Hematopoietic multipotent progenitor cell treated with erythropoietin and hydrocortisone succinate and interleukin-3 and kit ligand, for 15 days (in vitro differentiated cells): ENCODE results near the gene GAL3ST1.
"Not testable (repeated sequence)": the region's sequence is repeated elsewhere in the genome, so short reads cannot be mapped to it uniquely, and the experiment has no call there.

Experiments used
- DNase-seq: peaks from one replicate; pipeline ENCODE4 v3.0.0-alpha.2; 2015; ENCODE audit warnings: low spot score

The GAL3ST1 gene, protein sequence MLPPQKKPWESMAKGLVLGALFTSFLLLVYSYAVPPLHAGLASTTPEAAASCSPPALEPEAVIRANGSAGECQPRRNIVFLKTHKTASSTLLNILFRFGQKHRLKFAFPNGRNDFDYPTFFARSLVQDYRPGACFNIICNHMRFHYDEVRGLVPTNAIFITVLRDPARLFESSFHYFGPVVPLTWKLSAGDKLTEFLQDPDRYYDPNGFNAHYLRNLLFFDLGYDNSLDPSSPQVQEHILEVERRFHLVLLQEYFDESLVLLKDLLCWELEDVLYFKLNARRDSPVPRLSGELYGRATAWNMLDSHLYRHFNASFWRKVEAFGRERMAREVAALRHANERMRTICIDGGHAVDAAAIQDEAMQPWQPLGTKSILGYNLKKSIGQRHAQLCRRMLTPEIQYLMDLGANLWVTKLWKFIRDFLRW

DNA sequence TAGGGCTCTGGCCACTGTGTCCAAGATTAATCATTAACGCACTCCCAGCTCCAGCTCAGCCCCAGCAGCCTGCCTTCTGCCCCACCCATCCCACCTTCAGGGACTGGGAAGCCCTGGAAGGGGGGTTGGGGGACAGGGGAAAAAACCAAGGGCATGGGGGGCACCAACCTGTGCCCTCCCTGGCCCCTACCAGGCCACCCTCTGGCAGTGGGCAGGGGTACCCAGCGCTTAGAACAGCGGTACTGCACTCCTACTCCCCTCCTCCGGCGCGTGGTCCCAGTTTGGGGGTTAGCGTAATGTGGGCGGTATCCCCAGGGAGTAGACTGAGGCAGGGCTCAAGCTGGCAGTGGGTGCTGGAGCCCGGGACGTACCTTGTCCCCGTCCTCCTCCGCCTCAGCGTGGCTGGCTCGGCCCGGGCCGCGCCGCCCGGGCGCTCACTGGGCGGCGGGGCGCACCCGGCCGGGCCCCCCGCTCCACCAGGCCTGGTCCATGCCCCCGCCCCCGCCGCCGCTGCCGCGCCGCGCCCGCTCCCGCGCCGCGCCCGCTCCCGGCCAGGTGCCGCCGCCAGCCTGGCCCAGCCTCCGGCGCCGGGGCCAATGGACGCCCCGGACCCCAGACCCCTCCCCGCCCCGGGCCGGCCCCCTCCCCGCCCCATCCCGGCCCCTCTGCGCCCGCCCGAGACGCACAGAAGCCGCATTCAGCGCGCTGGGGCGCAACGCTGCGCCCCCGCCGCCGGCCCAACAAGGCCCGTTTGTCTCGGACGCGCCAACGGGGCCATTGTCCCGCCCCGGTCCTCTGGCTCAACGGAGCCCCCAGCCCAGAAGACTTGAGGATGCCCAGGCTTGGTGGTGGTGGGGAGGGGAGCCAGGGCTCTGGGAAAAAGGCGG is at the start of gene GAL3ST1:
Gene GAL3ST1 (minus strand): TSS at position 571 of the 887 bp plus-strand sequence. CDS start 17,273 bp downstream, outside the sequence.
- no peak for DNase-seq

DNA sequence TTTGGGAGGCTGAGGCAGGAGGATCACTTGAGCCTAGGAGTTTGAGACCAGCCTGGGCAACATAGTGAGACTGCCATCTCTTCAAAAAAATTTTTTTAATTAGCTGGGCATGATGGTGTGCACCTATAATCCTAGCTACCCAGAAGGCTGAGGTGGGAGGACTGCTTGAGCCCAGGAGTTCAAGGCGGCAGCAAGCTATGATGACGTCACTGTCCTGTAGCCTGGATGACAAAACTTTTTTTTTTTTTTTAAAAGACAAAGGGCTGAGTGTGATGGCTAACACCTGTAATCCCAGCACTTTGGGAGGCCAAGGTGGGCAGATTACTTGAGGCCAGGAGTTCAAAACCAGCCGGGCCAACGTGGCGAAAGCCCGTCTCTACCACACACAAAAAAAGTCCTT is 45.4 kb upstream of the GAL3ST1 start:
- not testable (repeated sequence) for DNase-seq

DNA sequence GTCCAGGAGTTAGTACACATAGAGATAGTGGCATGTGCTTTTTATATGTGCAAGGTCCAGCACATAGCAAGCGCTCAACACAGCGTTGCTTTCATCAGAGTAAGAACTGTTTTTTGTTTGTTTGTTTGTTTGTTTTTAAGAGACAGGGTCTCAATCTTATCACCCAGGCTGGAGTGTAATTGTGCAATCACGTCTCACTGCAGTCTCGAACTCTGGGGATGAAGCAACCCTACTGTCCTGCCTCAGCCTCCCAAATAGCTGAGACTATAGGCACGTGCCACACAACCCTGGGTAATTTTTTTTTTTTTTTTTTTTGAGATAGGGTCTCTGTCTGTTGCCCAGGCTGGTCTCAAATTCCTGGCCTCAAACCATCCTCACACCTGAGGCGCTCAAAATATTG is 43.4 kb upstream of the GAL3ST1 start:
- DNase-seq = no peak

DNA sequence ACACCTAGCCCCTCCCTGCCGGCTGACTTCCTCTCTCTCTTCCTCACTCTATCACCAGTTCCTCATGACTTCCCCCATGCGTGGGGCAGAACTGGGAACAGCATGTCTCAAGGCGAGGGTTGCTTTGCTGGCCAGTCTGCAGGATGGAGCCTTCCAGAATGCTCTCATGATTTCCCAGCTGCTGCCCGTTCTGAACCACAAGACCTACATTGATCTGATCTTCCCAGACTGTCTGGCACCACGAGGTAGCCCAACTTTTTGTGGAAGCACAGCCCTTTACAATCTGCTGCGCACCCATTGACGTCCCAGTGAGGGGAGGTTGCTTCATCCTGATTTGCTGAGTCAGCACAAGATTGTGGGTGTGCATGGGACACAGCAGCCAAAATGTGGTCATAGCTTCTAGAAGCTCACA is 41.1 kb upstream of the GAL3ST1 start:
- DNase-seq = no peak

- no peak for DNase-seq
These were observed 40.4 kb upstream of the GAL3ST1 start for GRCh38 chr22:30614879-30615278.

DNA sequence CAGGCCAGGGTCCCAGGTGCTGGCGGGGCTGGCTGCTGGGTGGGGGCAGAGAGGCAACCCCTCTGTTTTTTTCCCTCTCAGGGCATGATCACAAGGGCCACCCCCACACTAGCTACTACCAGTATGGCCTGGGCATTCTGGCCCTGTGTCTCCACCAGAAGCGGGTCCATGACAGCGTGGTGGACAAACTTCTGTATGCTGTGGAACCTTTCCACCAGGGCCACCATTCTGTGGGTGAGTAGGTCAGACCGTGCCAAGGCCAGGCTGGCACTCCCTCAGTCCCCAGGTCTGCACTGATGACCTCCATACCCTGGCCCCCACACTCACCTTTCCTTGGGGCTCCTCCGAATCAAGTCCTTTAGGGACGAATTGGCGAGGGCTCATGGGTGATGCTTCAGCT is 39.8 kb upstream of the GAL3ST1 start:
- no peak for DNase-seq

DNA sequence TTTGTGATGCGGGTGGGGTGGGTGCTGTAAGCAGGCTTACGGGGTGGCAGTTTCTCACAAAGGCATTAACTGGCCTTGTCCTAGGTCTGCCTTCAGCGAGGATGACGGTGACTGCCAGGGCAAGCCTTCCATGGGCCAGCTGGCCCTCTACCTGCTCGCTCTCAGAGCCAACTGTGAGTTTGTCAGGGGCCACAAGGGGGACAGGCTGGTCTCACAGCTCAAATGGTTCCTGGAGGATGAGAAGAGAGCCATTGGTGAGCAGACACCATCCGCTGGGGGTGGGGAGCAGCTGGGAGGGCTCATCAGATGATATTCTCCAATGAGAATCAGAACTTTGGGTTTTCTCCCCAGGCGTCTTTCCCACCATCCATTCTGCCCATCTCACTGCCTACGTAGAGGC is 38.3 kb upstream of the GAL3ST1 start:
- no peak for DNase-seq

DNA sequence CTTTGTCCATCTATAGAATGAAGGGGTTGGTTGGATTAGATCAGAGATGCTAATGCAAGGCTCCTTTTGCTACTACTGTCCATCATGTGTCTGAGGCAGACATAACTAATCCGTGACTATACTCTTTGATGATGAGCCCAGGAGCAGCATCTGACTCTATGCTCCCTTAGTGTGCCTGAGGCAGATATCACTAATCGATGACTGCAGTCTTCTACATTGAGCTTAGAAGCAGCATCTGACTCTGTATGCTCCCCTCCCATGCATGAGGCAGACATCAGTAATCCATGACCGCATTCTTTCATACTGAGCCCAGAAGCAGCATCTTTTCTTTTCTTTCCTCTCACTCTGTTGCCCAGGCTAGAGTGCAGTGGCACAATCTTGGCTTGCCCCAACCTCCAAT is 36.7 kb upstream of the GAL3ST1 start:
- no peak for DNase-seq

GRCh38 chr22:30610299-30610698 is 35.8 kb upstream of the GAL3ST1 start:
- DNase-seq = peak; percentile 45

DNA sequence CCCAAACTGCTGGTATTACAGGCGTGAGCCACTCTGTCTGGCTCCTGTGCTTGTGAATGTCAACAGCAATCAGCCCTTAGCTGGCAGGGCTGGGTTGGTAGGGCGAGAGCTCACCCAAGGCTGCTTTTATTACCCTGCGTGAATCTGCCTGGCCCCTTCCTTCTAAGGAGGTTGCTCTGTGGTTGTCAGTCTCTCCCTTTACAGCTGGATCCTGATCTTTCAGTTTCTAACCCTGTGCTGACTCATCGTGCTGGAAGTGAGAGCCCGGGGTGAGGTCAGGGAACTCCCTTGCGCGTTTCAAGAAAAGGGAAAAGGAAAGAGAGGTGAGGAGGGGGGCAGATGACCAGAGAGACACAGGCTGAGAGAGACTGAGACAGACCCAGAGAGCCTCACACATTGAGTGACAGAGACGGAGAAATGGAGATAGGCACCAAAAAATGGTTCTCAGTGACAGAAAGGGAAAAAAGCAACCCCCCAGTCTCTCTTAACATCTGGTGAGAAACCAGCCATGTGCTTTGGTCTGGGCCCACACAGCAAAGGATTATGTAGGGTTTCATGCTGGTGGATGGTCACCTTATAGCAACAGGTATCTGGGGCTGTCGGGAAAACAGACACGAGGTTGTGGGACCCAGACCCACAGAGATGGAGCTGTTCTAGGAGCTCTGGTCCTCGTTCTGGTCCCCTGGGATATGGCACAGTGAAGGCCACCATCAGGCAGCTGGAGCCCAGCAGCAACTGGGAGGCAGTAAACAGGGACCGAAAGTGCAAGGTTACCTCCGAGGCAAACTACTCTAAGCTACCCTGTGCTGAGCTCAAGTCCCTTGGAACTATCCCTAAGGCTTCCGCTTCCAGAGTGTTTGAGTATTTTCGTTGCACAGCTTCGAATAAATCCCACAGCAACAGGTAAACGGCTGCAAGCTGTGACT is 35.1 kb upstream of the GAL3ST1 start:
- peak; percentile 68 for DNase-seq

DNA sequence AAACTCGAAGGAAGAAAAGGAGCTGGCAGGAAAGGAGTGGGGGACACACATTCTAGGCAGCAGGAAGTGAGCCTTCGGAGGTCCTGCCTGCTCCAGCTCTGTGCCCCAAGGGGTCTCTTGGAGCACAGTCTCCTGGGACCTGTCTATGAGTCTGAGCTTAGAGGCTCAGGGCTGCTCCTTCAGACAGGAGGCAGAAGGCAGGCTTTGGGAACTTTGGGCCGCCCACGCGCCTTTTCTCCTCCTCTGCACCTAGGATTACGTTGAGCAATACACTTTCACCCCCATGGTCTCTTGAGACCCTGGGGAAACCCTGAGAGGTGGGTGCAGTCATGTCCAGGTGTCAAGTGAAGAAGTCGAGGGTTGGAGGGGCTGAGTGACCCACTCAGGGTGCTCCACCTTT is 33.5 kb upstream of the GAL3ST1 start:
- DNase-seq = no peak

GRCh38 chr22:30607300-30607930 is 33.0 kb upstream of the GAL3ST1 start:
- DNase-seq = no peak

DNA sequence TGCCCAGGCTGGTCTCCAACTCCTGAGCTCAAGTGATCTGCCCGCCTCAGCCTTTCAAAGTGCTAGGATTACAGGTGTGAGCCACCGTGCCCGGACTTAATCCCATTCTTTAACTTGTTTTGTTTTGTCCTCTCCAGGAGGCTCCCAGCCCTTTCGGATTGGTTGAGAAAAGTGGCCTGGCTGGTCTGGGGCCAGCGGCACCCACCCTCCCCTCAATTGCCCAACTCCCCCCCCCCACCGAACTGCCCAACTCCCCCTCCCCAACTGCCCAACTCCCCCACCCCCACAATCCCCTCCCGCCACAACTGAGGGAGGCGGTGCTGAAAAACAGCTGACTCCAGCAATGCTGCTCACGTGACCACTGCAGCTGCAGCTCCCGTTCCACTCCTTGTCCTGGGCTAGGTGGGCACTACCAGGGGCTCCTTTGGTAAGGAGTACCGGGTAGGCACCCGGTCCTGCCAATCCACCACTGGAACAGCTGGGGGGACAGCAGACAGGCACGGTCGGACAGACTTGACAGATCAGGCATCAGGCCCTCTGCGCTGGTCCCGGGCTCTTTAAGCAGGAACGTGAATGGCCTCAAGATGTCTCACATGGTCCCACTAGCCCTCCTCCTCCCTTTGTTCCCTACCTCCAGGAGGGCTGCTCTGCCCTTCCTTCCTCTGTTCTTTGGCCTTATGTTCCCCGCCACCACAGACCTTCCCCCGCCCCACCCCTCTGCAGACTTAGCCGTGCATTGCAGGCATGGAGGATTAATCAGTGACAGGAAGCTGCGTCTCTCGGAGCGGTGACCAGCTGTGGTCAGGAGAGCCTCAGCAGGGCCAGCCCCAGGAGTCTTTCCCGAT is 32.2 kb upstream of the GAL3ST1 start, which contains the start of gene TCN2:
Gene TCN2 (plus strand): TSS at position 720 of the 845 bp plus-strand sequence. CDS start 158 bp downstream, outside the sequence.
- DNase-seq = peak; percentile 33

- DNase-seq = peak; percentile 80
These were observed 31.1 kb upstream of the GAL3ST1 start for GRCh38 chr22:30605449-30606110.

DNA sequence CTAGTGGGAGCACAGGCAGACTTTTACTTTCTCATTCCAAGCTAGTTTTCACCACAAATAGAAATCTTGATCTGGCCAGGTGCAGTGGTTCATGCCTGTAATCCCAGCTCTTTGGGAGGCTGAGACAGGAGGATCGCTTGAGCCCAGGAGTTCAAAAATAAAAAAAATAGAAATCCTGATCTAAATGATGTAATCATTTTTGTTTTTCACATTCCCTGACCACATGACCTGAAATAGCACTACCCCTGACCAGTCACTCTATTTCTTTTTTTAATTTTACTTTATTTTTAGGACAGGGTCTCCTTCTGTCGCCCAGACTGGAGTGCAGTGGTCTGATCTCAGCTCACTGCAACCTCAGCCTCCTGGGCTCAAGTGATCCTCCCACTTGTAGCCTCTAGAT is 30.3 kb upstream of the GAL3ST1 start:
- no peak for DNase-seq

- DNase-seq = no peak
These were observed 29.3 kb upstream of the GAL3ST1 start for GRCh38 chr22:30603801-30604200.

DNA sequence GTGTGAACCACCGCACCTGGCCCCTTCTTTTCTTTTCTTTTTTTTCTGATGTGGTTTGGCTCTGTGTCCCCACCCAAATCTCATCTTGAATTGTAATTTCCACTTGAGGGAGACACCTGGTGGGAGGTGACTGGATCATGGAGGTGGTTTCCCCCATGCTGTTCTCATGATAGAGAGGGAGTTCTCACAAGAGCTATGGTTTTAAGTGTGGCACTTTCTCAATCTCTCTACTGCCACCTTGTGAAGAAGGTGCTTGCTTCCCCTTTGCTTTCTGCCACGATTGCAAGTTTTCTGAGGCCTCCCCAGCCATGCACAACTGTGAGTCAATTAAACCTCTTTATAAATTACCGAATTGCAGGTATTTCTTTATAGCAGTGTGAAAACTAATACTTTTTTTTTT is 27.6 kb upstream of the GAL3ST1 start:
- DNase-seq = peak; percentile 58

GRCh38 chr22:30601464-30601863 is 27.0 kb upstream of the GAL3ST1 start:
- no peak for DNase-seq

- DNase-seq = no peak
These were observed 26.5 kb upstream of the GAL3ST1 start for GRCh38 chr22:30600921-30601320.

- no peak for DNase-seq
These were observed 24.5 kb upstream of the GAL3ST1 start for GRCh38 chr22:30598986-30599385.
